GM12892 (cell line): ENCODE data around the gene SPINK2.

Experiments
- POLR2A ChIP-seq: IDR thresholded peaks from 2 replicates; pipeline ENCODE4 v1.6.1; 2011; ENCODE audit warnings: low read depth, low read length, control low read depth
- TAF1 ChIP-seq: IDR thresholded peaks from 2 replicates; pipeline ENCODE4 v1.6.1; 2011; ENCODE audit warnings: low read depth, mild to moderate bottlenecking, control low read depth, low read length, borderline replicate concordance

DNA sequence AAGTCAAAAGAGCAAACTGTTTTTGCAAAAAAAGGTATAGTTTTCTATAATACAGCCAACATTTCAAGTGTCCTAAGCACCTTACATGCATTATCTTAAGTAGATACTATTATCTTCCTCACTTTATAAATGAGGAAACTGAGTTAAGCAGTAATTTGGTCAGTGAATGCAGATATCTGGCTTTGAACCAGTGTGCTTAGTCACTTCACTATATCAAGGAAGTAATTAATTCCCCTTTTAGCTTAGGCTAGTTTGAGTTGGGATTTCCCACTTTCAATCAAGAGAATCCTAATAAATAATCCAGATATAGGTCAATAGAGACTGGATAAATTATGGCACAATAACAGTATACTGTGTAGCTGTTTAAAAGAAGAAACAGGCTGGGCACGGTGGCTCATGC is 14.8 kb downstream of the SPINK2 start:
- TF ChIP-seq TAF1, result no peak
- TF ChIP-seq POLR2A, result no peak
